ENCODE results near the gene RNU7-1. TPM values are rescaled to one million over a fixed set of nuclear protein-coding genes. Genes with fewer than 3 reads are reported as not detected.

RNU7-1 gene
- total and polyA plus RNA-seq, 10 of the 15 experiments (the other 5 are each of a cell fraction or from before 2014, with no cell fraction given) = not detected

- TF ChIP-seq POU2F2 (IDR thresholded peaks at IDR 0.05; ENCODE audit: borderline replicate concordance, low read depth, low read length) (no peak), YBX1 (IDR thresholded peaks at IDR 0.05) (no peak), PBX3 (IDR thresholded peaks at IDR 0.05; ENCODE audit: insufficient replicate concordance, low read depth, low read length) (no peak), NBN (IDR thresholded peaks at IDR 0.05) (no peak), DPF2 (IDR thresholded peaks at IDR 0.05) (no peak), CHD2 (IDR thresholded peaks at IDR 0.05; ENCODE audit: borderline replicate concordance, low read depth, low read length) (no peak), FOXM1 (IDR thresholded peaks at IDR 0.05; ENCODE audit: low read depth, low read length) (no peak), IRF4 (IDR thresholded peaks at IDR 0.05; ENCODE audit: low read depth, low read length) (no peak), ZBTB4 (CRISPR knock-in tag; IDR thresholded peaks at IDR 0.05) (no peak), CBX5 (IDR thresholded peaks at IDR 0.05; ENCODE audit: low read depth) (no peak), ATF2 (IDR thresholded peaks at IDR 0.05; ENCODE audit: low read length) (0 out of 2 replicates have a peak, but pooled peaks have one; percentile 76), TCF3 (IDR thresholded peaks at IDR 0.05; ENCODE audit: borderline replicate concordance, insufficient read depth, low read depth, low read length) (no peak), TBL1XR1 (IDR thresholded peaks at IDR 0.05; ENCODE audit: low read depth, low read length) (no peak), CREM (IDR thresholded peaks at IDR 0.05; ENCODE audit: low read depth) (peak; percentile 82; the same call in 1 of the 2 replicates), RFX5 (IDR thresholded peaks at IDR 0.05; ENCODE audit: low read depth, low read length) (no peak), ZBTB40 (IDR thresholded peaks at IDR 0.05; ENCODE audit: borderline replicate concordance) (peak; percentile 53; the same call in 1 of the 2 replicates), ATF7 (IDR thresholded peaks at IDR 0.05; ENCODE audit: low read depth) (peak; percentile 99)
These were observed 39.0 kb upstream of the RNU7-1 start, which contains the start of gene LRRC23 (continued) for GRCh38 chr12:6904280-6905276.

All from GM12878 (cell line).